LNCaP clone FGC (cell line): ENCODE results near the gene KLK3.

Experiments used
- DNase-seq: peaks from one replicate; pipeline ENCODE4 v3.0.0-alpha.2; 2011; ENCODE audit warnings: low read depth
- H3K4me3 ChIP-seq: 2 replicates; pipeline ENCODE4 v1.5.1; 2011; ENCODE audit warnings: mild to moderate bottlenecking, low read depth, low read length, control low read depth
- TF ChIP-seq, protein P1 (sequence below): IDR thresholded peaks from 2 replicates; pipeline ENCODE4 v1.5.1; 2012; ENCODE audit warnings: mild to moderate bottlenecking; ENCODE audit not compliant: control insufficient read depth, insufficient read depth; ENCODE audit errors: extremely low read depth

Gene KLK3

DNA sequence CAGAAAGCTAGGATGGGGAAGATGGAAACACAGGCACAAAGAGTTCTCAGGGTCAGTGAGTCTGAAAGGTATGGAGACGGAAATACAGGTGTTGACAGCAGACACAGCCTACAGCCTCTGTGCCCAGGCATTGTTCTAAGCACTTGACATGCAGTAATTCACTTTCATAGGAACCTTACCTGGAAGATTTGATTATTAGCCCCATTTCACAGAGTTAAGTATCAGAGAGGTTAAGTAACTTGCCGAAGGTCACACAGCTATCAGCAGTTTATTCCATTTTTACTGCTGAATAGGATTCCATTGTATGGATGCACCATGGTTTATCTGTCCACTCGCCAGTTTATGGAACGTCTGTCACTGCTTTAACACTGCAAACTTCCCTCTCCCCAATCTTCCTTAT, 43.3 kb downstream of the KLK3 start:
- TF ChIP-seq, protein P1, sequence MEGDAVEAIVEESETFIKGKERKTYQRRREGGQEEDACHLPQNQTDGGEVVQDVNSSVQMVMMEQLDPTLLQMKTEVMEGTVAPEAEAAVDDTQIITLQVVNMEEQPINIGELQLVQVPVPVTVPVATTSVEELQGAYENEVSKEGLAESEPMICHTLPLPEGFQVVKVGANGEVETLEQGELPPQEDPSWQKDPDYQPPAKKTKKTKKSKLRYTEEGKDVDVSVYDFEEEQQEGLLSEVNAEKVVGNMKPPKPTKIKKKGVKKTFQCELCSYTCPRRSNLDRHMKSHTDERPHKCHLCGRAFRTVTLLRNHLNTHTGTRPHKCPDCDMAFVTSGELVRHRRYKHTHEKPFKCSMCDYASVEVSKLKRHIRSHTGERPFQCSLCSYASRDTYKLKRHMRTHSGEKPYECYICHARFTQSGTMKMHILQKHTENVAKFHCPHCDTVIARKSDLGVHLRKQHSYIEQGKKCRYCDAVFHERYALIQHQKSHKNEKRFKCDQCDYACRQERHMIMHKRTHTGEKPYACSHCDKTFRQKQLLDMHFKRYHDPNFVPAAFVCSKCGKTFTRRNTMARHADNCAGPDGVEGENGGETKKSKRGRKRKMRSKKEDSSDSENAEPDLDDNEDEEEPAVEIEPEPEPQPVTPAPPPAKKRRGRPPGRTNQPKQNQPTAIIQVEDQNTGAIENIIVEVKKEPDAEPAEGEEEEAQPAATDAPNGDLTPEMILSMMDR: no peak
- DNase-seq: no peak
- no peak overlapping the region for H3K4me3 ChIP-seq

DNA sequence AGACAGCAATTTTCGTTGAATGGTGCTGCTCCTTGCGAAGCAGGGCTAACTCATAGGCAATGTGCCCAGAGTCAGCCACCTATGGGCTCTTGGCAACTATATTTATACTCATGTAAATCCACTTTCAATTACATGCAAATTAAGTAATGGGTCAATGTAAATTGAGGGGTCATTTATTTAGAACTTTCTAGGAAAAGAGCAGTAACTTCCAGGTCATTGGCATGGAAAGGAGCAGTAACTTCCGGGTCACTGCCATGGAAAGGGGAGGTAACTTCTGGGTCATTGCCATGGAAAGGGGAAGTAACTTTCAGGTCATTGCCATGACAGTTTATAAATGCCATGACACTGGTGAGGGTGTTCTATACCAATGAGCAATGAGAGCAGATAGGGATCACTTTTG, 44.9 kb downstream of the KLK3 start:
- no peak for DNase-seq
- H3K4me3 ChIP-seq: no peak overlapping the region
- TF ChIP-seq, protein P1: no peak

DNA sequence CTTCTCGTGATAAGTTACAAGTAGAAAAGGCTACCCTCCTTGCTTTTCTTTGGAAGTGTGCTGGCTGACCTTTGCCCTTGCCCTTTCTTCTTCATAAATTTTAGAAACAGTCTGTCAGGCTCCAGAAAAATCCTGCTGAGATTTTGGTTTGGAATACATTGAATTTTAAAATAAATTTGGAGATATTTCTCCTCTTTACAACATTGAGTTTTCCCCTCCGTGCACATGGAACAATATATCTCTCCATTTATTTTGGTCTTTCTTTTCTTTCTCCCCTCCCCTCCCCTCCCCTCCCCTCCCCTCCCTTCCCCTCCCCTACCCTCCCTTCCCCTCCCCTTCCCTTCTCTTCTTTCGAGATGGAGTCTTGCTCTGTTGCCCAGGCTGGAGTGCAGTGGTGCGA, 47.9 kb downstream of the KLK3 start:
- H3K4me3 ChIP-seq: no peak overlapping the region
- DNase-seq: no peak
- TF ChIP-seq, protein P1: no peak

DNA sequence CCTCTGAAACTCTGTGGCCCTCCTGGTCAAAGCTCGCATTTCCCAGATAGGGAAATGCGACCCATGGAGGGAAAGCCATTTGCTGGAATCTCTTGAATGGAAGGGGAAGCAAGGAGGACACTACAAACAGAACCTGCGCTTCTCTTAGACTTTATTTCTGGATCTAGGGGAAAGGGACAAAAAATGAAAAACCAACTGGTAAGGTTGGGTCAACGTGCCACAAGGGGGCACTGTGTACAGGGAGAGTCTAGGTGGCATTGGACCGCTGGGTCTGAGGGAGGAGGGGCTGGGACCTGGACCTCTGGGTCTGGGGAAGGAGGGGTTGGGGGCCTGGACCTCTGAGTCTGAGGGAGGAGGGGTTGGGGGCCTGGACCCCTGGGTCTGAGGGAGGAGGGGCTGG, 51.5 kb downstream of the KLK3 start:
- no peak for DNase-seq
- H3K4me3 ChIP-seq: 0 out of 2 replicates have a peak overlapping the region, but pooled peaks have one; percentile 9
- TF ChIP-seq, protein P1: peak; percentile 76

DNA sequence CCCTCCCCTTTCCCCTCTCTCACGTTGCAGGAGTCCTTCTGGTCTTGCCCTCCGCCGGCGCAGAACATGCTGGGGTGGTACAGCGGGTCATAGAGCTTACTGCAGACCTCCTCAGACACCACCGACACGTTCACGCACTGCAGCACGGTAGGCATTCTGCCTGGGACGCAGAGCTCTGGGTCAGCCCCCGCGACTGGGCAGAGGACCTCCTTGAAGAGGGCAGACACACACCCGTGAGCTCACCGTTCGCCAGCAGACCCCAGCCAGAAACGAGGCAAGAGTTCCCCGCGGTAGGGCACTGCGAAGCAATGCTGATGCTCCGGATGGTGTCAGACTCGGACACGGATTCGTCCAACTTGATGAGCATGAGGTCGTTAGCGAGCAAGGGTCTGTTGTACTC, 53.6 kb downstream of the KLK3 start:
- TF ChIP-seq, protein P1: no peak
- DNase-seq: no peak
- peak overlapping the region; percentile 95 for H3K4me3 ChIP-seq

DNA sequence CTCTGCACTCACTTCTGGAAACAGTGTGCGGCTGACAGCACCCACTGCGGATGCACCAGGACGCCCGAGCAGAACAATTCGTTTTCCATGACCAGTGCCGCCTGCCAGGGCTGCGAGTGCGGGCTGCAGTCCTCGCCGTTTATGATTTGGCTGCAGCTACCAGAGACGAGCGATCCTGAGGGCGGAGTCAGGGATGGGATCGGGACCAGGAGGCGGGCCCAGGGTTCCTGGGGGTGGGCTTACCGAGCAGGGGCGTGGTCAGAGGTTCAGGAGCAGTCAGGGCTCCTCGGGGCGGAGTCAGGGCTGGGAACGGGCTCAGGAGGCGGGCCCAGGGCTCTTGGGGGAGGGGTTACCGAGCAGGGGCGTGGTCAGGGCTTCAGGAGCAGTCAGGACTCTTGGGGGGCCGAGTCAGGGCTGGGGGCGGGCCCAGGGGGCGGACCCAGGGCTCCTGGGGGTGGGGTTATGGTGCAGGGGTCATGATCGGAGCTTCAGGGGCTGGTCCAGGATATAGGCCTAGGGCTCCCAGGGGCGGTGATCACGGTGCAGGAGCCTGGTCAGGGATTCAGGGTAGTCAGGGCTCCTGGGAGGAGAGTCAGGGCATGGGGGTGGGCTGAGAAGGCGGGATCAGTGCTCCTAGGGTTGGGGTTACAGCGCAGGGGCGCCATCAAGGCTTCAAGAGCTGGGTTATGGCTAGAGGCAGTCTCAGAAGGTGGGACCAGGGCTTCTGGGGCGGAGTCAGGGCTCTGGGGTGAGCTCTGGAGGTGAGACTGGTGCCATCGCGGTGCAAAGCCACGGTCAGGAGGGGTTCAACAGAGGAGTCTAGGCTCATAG, 54.7 kb downstream of the KLK3 start:
- peak overlapping the region; percentile 95 for H3K4me3 ChIP-seq
- TF ChIP-seq, protein P1: no peak
- peak; percentile 82 for DNase-seq
